Activated CD8-positive, alpha-beta memory T cell treated with anti-CD3 and anti-CD28 coated beads, Interleukin-2, amount 50 U/mL, for 4 hours (primary cell): Measurements from ENCODE around the gene RHBDF2.

ENCODE experiments used
- DNase-seq: peaks from one replicate; pipeline ENCODE4 v3.0.0-alpha.2; 2020

The RHBDF2 gene

DNA sequence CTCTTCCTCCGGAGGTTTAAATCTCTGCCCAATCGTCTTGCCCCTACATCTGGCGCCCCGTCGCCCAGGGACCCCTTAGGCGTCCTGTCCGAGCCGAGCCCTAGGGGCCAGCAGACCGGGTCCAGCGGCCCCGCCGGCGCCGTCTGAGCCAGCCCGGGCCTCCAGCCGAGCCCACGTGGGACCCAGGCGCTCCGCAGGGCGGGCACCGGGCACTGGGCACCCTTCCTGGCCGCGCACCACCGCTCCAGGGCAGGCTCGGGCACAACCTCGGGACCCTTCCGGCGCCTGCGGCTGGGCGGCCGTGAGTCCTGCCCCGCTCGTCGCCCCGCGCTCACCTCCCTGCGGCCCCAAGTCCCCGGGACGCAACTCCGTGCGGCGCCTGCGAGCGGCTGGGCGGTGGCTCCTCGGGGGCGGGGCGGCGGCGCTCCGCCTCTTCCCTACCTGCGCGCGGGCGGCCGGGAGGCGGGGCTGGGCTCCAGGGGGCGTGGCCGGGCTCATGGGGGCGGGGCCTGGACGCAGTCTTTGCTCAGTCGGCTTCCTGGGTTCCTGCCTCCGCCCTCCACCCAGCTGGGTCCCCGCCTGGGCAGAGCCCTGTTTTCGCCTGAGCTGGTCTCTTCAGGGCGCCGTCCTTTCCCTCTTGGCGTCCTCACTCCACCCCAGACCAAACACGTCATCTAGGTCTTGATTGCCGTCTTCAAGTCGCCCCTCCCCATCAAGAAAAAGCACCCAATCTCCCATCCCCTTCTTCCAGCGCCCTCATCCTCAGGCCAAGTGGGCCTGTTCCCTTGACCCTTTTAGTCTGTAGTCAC, at the start of gene RHBDF2:
Gene RHBDF2 (minus strand): TSS at position 406 of the 809 bp plus-strand sequence. CDS start 19,899 bp downstream, outside the sequence.
- peak; percentile 98 for DNase-seq

DNA sequence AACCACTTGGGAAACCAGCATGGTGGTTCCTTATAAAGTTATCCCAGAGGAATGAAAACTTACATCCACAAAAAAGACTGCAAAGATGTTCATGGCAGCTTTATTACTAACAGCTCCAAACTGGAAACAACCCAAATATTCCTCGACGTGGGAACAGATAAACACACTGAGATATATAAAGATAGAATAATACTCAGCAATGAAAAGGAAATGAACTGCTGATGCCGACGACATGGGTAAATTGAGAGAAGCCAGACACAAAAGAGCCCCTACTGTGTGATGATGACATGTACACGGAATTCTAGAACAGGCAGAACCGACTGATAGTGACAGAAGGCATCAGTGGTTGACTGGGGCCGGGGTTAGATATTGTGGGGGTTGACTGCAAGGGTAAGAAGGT, 48.3 kb upstream of the RHBDF2 start:
- DNase-seq, result no peak

GRCh38 chr17:76549215-76549518, 47.9 kb upstream of the RHBDF2 start:
- DNase-seq, result no peak

DNA sequence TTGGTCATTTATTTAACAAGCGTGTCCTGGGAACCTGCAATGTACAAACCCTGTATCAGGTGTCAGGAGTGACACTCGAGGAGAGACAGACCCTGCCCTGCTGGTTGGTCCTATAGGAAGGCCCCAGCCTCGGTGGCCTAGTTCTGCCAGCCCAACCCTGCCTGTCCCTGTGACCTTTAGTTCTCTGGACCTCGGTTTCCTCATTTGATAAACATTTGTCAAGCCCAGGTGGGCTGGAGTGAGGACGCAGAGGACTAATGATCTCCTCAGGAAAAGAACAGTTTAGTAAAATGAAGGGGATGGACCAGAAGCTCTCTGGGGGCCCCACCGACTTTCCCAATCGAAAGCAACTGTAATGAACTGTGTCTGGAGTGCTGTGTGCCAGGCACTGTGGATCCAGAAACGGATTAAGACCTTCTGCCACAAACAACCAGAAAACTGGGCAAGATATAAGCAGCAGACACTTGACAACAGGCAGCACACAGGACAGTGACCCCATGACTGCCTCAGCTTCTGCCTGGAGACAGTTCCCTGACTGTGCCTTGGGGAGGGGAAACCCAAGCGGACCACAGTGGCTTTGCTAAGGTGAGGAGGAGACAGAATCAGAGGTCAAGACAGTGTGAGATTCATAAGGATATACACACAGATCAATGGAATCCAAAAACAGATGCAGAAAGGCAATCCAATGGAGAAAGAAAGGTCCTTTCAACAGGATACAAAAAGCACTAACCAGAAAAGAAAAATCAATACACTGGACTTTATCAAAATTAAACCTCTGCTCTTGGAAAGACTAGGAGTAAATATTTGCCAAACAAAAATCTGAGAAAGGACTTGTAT, 47.4 kb upstream of the RHBDF2 start:
- no peak for DNase-seq

DNA sequence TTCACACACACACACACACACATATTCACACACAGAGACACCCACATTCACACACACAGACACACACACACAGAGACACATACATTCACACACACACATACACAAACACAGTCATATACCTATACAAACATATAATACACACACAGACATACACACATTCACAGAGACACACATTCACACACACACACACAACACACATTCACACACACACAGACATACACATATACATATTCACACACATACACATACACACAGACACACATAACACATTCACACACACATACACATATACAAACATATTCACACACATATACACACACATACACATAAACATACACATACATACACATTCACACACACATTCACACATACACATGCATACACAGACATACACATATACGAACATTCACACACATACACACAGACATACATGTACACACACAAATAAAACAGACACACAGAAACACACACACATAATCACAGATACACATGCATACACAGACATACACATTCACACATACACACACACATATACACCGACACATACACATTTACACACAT, 46.5 kb upstream of the RHBDF2 start:
- no peak for DNase-seq

DNA sequence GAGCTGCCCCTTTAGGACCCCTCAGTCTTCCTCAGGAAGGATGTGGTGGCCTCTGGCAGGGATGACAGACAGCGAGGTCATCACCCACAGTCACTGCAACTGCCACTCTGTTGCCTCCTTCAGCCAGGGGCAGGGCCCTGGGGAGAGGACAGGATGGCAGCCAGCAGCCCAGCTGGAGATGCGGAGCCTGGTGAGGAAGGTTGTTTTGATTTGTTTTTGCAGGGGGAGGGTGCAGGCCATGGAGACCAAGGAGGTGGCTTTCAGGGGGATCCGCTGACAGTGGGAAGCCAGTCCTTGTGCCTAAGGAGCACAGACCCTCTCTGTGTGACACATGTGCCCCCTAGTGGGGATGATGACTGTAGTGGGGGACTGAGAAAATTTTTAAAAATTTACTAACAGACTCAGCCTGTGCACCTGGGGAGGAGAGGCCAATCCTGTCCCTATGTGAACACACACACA, 46.0 kb upstream of the RHBDF2 start:
- DNase-seq, result peak; percentile 68

GRCh38 chr17:76546556-76547182, 45.4 kb upstream of the RHBDF2 start:
- no peak for DNase-seq

DNA sequence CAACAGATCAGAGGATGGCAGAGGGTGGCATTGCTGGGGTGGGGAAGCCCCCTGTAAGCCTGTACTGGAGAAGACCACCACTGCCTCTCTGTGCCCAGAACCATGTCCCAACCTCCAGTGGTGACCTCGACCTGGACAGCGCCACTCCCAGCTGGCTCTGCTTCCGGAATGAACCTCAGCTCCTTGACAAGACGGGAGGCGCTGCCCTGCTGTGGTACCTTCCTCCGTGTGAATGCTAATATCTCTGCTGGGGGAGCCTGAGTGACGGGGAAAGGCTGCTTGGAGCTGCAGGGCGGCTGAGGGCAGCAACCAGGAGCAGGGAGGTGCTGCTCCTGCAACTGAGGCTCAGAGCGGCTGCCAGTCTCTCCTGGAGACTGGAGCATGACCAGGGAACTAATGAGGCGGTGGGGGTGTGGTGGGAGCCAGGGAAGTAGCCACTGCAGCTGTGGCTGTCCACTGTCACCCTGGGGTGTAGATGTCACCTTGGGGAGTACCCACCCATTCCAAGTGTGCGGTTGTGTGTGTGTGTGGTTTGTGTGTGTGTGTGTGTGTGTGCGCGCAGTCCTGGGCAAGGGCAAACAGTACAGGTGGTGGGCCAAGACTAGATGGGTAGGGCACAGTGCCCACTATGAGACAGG, 44.8 kb upstream of the RHBDF2 start:
- DNase-seq, result no peak

DNA sequence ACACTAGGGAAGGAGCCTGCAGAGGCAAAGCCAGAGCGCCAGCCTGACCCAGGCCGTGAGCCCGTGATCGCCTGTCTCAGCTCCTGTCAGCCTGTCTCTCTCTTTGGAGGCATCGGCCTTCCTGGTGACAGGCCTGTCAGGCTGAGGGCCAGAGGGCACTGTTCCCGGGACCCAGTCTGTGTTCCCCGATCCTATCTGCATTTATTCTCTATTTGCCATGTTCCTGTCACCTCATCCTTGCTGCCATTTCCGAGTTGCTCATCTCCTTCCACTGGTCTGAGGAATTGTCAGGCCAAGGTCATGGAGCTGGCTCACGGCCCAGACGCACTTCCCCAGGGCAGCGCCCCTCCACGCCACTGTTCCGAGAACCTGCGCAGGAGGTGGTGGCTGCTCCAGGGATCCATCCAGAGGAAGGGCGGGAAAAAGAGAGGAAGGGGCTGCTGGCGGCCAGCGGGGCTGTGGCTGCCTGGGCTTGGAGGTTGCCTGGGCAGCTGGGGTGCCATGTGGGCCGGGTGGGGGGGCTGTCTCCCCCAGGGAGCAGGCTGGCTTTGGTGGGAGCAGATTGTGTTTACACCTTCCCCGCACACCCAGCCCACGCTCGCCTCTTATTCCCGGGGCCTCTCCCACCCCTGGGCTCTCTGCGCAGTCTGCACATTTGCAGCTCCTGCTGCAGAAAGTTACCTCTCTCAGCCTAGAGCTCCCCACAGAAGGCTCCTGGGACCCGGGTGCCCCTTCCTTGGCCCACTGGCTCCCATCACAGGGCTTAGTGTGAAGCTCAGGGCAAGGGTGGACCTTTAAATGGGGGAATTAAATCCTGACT, 43.5 kb upstream of the RHBDF2 start:
- DNase-seq, result no peak

DNA sequence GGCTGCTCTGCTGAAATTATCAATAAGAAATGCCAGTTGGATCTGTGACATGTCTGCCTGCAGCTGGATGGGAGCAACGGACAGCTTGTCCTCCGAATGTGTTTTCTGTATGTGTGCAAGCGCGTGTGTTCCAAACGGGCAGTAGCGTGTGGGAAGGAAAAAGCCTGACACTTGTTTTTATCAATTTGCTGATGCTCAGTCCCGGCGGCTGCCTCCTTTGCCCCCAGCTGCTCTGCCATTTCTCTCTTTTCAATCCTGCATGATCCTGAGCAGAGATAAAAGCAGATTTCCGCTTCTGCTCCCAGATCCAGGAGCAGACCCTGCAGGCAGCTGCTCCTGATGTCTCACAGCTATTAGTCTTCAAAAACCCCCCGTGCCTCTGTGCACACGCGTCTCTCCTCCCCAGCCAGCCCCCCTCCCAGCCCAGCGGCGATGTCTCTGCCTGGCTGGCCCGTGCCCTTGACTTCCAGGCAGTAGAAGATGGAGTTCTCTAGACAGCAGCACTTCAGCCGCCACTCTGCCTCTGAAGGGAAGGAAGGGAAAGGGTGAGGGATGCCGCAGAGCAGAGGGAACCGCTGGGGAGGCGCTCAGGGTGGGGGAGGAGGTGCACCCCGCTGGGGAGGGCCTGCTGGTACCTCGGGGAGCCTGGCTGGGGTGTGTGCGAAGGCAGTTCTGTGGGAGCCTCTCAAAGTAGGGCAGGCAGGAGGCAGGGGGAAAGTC, 42.8 kb upstream of the RHBDF2 start:
- no peak for DNase-seq

- DNase-seq, result no peak
Observed at GRCh38 chr17:76543482-76543825, 42.2 kb upstream of the RHBDF2 start.

GRCh38 chr17:76542984-76543383, 41.8 kb upstream of the RHBDF2 start:
- DNase-seq, result no peak

DNA sequence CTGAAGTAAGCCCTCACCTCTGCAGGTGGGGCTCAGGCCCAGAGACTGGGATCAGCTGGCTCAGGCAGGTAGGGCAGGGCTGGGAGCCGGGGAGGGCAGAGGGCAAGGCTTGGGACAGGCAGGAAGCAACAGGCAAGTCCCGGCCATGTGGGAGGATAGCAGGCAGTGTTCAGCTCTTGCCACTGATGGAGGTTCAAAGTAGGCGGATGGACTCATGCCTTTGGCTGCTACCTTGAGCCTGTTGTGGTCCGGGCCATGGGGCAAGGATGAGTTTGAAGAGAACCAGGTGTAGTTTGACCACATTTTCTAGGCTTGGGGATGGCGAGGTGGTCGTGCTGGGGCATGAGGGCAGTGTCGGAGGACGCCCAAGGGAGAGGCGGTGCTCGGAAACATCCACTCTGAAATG, 41.3 kb upstream of the RHBDF2 start:
- no peak for DNase-seq

DNA sequence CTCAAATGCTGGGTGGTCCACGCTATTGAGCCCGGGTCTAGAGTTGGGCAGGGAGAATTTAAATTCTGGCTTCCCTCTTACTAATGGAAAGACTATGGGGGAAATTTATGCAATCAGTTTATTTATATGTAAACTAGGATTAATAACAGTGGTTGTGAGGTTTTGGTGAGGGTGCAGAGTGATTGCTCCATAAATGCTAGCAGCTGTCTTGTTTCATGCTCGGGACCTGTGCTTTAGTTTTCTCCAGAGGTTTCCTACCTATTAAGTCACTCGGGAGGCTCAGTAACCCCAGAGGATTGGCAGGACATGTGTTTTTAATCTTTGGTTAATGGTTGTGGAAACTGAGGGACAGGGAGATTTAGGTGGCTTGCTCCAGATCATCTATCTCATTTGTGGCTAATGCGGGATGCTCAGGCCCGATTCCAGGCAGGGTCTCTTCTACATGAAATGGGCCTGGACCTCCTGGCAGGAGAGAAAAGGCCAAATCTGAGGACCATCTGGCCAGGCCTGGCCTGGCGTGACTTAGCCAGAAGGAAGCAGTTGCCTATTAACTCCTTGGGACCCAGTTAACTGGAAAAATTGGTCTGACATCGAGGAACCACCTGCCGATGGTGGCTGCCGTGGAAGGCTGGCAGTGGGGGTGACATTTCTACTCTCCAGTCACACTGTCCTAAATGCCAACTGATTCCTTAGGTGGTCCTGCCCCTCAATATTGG, 40.7 kb upstream of the RHBDF2 start:
- no peak for DNase-seq

GRCh38 chr17:76540381-76541300, 39.4 kb upstream of the RHBDF2 start:
- no peak for DNase-seq

DNA sequence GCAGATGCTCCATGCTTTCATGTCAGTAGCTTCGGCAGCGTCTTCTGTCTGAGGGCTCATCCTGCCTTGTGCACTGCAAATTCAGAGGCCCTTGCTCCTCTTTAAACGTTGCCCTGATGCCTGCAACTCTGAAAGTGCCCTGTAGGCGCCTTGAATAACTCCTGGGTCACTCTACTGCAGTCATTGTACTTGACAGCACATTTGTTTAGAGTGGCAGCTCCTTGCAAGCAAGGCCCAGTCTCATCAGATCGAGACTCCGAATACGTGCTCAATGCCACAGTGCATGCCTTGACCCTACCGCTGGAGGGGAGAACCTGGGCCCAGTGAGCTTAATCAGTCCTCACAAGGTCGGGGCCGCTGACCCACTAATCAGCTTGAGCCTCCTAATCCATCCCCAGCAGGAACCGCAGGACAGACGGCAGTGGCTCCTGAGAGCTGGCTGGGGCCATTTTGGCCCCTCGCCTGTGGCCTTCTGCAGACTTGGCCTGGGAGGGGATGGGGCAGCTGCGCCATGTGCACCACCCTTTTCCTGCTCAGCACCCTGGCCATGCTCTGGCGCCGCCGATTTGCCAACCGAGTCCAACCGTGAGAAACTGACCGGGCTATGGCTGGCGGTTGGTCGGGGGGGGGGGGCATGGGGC, 38.5 kb upstream of the RHBDF2 start, which contains the start of gene PRCD:
Gene PRCD (plus strand): TSS at position 414 of the 641 bp plus-strand sequence. CDS start 98 bp downstream, at position 512.
- no peak for DNase-seq

GRCh38 chr17:76538941-76539570, 37.8 kb upstream of the RHBDF2 start:
- DNase-seq, result no peak

- DNase-seq, result no peak
Observed at GRCh38 chr17:76538281-76538931, 37.2 kb upstream of the RHBDF2 start.
